ENCODE results near the gene WDFY3.

GRCh38 chr4:84874619-84875018 is 91.9 kb downstream of the WDFY3 start:
- TF ChIP-seq CTCF (IDR thresholded peaks at IDR 0.05): no peak
- no peak for TF ChIP-seq POLR2A (IDR thresholded peaks at IDR 0.05)
- no peak for TF ChIP-seq POLR2AphosphoS5 (IDR thresholded peaks at IDR 0.05)
- no peak for TF ChIP-seq EP300 (IDR thresholded peaks at IDR 0.05)

Data from sigmoid colon (tissue), 4 donors.